Esophagus squamous epithelium (tissue), 5 donors: ENCODE data around the gene ZNF672. TPM values are rescaled to one million over a fixed set of nuclear protein-coding genes. Genes with fewer than 3 reads are reported as not detected.

Experiments used
- DNase-seq: peaks from one replicate; lab custom pipeline; 2025; lab: John Stamatoyannopoulos, UW
- H3K27ac ChIP-seq, 4 donors: fragments of 200-600 bp; sonication (generic); one replicate each; pipeline ENCODE4 v1.5.1; 2016 to 2019; ENCODE audit warnings: mild to moderate bottlenecking in 1 of 4
- H3K27me3 ChIP-seq, 4 donors: fragments of 200-600 bp; sonication (generic); 1 replicate in 3 of 4; 2 replicates in 1 of 4; pipeline versions ENCODE4 v1.5.1 to v1.6.0; 2017 to 2021; ENCODE audit warnings: antibody characterized with exemption in 1 of 4
- H3K36me3 ChIP-seq, 3 donors: fragments of 200-600 bp; sonication (generic); one replicate each; pipeline ENCODE4 v1.5.1; 2016 to 2019
- H3K4me1 ChIP-seq, 3 donors: fragments of 200-600 bp; sonication (generic); one replicate each; pipeline ENCODE4 v1.5.1; 2017 to 2019
- H3K4me3 ChIP-seq, 4 donors: fragments of 200-600 bp; sonication (generic); 1 replicate in 3 of 4; 2 replicates in 1 of 4; pipeline ENCODE4 v1.5.1; 2016 to 2019; ENCODE audit warnings: mild to moderate bottlenecking in 2 of 4, moderate library complexity in 1 of 4
- H3K9me3 ChIP-seq, 3 donors: fragments of 200-600 bp; sonication (generic); one replicate each; pipeline ENCODE4 v1.5.1; 2016 to 2019
- POLR2A ChIP-seq, 4 donors: fragments of 450-650 bp; IDR thresholded peaks; one replicate each; pipeline ENCODE4 v1.6.1; 2017; ENCODE audit warnings: antibody characterized with exemption in 4 of 4, mild to moderate bottlenecking in 4 of 4, moderate library complexity in 3 of 4
- WGBS, 2 donors: methylation state at CpG; one replicate each; pipeline ENCODE4 v1.1.5; 2018; 5-methylcytosine and 5-hydroxymethylcytosine counted together
- intact Hi-C: fragments of 100-400 bp; cut with DNase I; formaldehyde crosslinking; loops from one replicate; pipeline ENCODE4 v1.15.0; 2022
- total RNA-seq, 4 donors: library from RNA; depleted of rRNA; stranded (reverse); fragments of >200 nt; gene quantifications; one replicate each; pipeline ENCODE4 v1.1.0, GENCODE V29; 2016
- TF ChIP-seq, protein P1 (sequence below), 6 experiments: fragments of 450-650 bp in 4 of 6; fragments of 200-600 bp in 2 of 6; sonication (generic) in 2 of 6; IDR thresholded peaks; one replicate each; pipeline ENCODE4 v1.5.1; 2016 to 2019; ENCODE audit warnings: antibody characterized with exemption in 6 of 6, mild to moderate bottlenecking in 4 of 6, moderate library complexity in 4 of 6
- donor health status: DM: yes; HTN: yes; CAD: no.

Gene ZNF672
- total RNA-seq, 4 donors from 2014 or later: 22.3 to 25.8 (median 24.0) TPM

DNA sequence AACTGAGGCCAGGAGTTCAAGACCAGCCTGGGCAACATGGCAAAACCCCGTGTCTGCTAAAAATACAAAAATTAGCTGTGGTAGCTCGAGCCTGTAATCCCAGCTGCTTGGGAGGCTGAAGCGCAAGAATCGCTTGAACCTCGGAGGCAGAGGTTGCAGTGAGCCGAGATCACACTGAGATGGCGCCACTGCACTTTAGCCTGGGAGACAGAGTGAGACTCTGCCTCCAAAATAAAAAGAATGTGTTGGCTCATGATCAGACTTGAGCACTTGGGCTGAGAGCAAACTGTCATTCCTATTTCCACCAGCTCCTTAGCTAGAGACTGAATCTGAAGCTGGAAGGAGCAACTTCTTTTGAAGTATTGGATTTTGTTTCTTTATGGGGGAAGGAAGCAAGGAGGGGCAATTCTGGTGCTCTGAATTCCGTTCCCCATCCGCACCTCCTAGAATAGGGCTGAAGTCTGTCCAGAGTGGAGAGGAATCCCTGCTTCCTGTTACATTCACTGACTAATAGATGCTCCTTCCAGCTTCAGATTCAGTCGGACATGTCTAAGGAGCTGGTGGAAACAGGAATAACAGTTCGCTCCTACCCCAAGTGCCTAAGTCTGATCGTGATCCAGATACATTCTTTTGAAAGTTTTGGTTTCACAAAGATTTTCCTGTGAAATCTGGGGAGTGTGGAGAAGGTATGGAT is 3.8 kb downstream of the ZNF672 start:
- intact Hi-C loops: no loop called here
- Histone ChIP-seq H3K4me3 (no peak overlapping the region), H3K4me1 (peaks cover 19 to 68% (median 42%) of the 10 kb centered on the region in 3 donors), H3K27ac (peak overlapping the region; percentile 76 to 85 (median 82)), H3K9me3 (no peaks in the 10 kb centered on the region), H3K27me3 (no peaks in the 10 kb centered on the region), H3K36me3 (peaks cover 4 to 25% (median 16%) of the 10 kb centered on the region in 3 donors)
- TF ChIP-seq, protein P1, sequence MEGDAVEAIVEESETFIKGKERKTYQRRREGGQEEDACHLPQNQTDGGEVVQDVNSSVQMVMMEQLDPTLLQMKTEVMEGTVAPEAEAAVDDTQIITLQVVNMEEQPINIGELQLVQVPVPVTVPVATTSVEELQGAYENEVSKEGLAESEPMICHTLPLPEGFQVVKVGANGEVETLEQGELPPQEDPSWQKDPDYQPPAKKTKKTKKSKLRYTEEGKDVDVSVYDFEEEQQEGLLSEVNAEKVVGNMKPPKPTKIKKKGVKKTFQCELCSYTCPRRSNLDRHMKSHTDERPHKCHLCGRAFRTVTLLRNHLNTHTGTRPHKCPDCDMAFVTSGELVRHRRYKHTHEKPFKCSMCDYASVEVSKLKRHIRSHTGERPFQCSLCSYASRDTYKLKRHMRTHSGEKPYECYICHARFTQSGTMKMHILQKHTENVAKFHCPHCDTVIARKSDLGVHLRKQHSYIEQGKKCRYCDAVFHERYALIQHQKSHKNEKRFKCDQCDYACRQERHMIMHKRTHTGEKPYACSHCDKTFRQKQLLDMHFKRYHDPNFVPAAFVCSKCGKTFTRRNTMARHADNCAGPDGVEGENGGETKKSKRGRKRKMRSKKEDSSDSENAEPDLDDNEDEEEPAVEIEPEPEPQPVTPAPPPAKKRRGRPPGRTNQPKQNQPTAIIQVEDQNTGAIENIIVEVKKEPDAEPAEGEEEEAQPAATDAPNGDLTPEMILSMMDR (IDR thresholded peaks at IDR 0.05): peak in 5 of 6 experiments; percentile 13 to 62 (median 60)
- TF ChIP-seq POLR2A (IDR thresholded peaks at IDR 0.05): no peak
- no peak for DNase-seq
- WGBS, 2 donors: 28 to 33% methylated on average over 9 to 12 of the region's 12 CpGs

DNA sequence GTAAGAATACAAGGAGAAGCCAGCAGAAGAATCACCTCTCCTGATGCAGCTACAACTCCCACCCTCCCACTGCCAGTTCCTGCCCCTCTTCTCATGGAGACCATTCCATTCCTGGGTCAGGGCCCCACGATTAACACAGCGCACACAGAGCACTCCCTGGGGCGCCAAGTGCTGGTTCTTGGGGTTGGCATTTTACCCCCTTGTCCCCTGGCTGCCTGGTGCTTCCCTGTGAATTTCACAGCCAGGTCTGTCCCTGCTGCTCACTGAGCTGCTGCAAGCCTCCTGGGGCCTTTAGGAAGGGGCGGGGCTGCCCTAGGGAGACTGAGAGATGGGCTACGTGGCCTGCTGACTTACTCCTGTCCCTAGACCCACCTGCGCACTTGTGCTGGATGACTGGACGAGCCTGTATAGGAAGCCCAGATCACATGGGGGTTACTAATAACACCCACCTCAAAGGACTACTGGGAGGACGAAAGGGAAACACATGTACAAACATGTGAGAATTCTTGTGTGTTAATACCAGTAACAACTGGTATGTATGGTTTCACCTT is 4.8 kb downstream of the ZNF672 start:
- 59% methylated on average over 2 to 4 of the region's 8 CpGs for WGBS, 2 donors
- Histone ChIP-seq H3K36me3 (peaks cover 14 to 36% (median 26%) of the 10 kb centered on the region in 3 donors), H3K27ac (peak overlapping the region; percentile 76 to 85 (median 82)), H3K4me3 (no peak overlapping the region), H3K4me1 (peaks cover 16 to 61% (median 37%) of the 10 kb centered on the region in 3 donors), H3K27me3 (no peaks in the 10 kb centered on the region), H3K9me3 (no peaks in the 10 kb centered on the region)
- TF ChIP-seq, protein P1 (IDR thresholded peaks at IDR 0.05): no peak
- TF ChIP-seq POLR2A (IDR thresholded peaks at IDR 0.05): peak in 1 of 4 donors; percentile 30
- DNase-seq: no peak
- intact Hi-C loops: no loop called here

DNA sequence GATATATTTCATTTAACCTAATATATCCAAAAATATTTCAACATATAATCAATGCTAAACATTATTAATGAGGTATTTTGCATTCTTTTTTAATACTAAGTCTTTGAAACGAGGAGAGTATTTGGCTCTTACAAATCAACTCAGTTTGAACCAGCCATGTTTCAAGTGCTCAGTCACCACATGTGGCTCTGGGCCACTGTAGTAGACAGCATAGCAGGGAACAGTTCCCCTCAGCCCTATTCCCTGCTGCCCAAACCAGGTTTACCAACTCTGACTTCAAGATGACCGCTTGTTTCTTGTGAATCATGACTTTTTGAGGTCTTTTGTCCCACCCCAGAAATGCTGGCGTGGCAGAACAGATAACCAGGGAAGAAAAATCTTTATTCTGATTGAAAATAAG is 5.7 kb downstream of the ZNF672 start:
- no peaks in the 10 kb centered on the region for H3K27me3 ChIP-seq
- no peak overlapping the region for H3K4me3 ChIP-seq
- no peak for DNase-seq
- H3K27ac ChIP-seq: peak overlapping the region in 3 of 4 donors; percentile 81 to 85 (median 84)
- H3K4me1 ChIP-seq: peaks cover 16 to 61% (median 37%) of the 10 kb centered on the region in 3 donors
- no peaks in the 10 kb centered on the region for H3K9me3 ChIP-seq
- 75 to 78% methylated on average over 3 of the region's 3 CpGs for WGBS, 2 donors
- intact Hi-C loops: no loop called here
- no peak for TF ChIP-seq POLR2A (IDR thresholded peaks at IDR 0.05)
- TF ChIP-seq, protein P1 (IDR thresholded peaks at IDR 0.05): no peak
- peaks cover 21 to 44% (median 34%) of the 10 kb centered on the region in 3 donors for H3K36me3 ChIP-seq

GRCh38 chr1:248844526-248844925 is 6.5 kb downstream of the ZNF672 start:
- H3K27me3 ChIP-seq: no peaks in the 10 kb centered on the region
- no peak for DNase-seq
- H3K9me3 ChIP-seq: no peaks in the 10 kb centered on the region
- no peak overlapping the region for H3K4me3 ChIP-seq
- 56 to 78% methylated on average over 8 of the region's 8 CpGs for WGBS, 2 donors
- intact Hi-C loops: no loop called here
- TF ChIP-seq, protein P1 (IDR thresholded peaks at IDR 0.05): no peak
- TF ChIP-seq POLR2A (IDR thresholded peaks at IDR 0.05): no peak
- H3K27ac ChIP-seq: peak overlapping the region in 3 of 4 donors; percentile 17 to 85 (median 84)
- H3K4me1 ChIP-seq: peaks cover 11 to 54% (median 34%) of the 10 kb centered on the region in 3 donors
- H3K36me3 ChIP-seq: peaks cover 21 to 52% (median 43%) of the 10 kb centered on the region in 3 donors
